GM23338 (cell line): ENCODE data around the gene MYO19.

Experiments used
- CREB1 ChIP-seq: fragments of 250-450 bp; sonication (Bioruptor Pico); IDR thresholded peaks from 2 replicates; pipeline ENCODE4 v1.5.0; 2020; ENCODE audit warnings: low read depth, mild to moderate bottlenecking, moderate library complexity
- CTCF ChIP-seq, 2 experiments: fragments of 200-600 bp in 1 of 2; sonication (generic) in 1 of 2; conservative IDR thresholded peaks; 2 replicates each; pipeline versions ENCODE4 v1.5.1 to v1.6.1; 2016 to 2017; ENCODE audit warnings: antibody characterized with exemption in 2 of 2, low read depth in 2 of 2, mild to moderate bottlenecking in 2 of 2, moderate library complexity in 1 of 2

- TF ChIP-seq CTCF (conservative IDR thresholded peaks at IDR 0.05; ENCODE audit: low read depth in 2 of 2) (no peak), CREB1 (CRISPR knock-in tag) (no peak)
These were observed 35.9 kb downstream of the MYO19 start for GRCh38 chr17:36498560-36499300.
